Measurements from ENCODE around the gene NHERF2.

Gene NHERF2

DNA sequence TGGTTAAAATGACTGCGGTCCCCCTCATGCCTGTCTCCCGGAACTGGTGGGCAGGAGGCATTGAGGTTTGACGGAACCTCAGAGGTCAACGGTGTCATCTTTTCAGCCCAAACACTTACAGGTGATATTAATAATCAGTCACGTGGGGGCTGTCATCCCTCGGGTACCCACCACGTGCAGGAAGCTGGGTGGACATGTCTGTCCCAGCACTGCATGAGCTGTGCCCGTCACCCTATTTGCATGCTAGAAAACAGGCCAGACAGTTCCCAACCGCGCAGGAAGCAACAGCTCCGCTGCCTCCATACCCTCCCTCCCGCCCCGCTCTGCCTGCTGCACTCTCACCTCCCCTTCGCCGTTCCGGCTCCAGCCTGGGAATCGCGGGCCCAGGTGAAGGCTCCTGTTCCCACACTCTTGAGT, 35.6 kb upstream of the NHERF2 start:
- peak; percentile 84 for DNase-seq

- no peak for DNase-seq
Observed at GRCh38 chr16:1991588-1991947, 35.1 kb upstream of the NHERF2 start.

DNA sequence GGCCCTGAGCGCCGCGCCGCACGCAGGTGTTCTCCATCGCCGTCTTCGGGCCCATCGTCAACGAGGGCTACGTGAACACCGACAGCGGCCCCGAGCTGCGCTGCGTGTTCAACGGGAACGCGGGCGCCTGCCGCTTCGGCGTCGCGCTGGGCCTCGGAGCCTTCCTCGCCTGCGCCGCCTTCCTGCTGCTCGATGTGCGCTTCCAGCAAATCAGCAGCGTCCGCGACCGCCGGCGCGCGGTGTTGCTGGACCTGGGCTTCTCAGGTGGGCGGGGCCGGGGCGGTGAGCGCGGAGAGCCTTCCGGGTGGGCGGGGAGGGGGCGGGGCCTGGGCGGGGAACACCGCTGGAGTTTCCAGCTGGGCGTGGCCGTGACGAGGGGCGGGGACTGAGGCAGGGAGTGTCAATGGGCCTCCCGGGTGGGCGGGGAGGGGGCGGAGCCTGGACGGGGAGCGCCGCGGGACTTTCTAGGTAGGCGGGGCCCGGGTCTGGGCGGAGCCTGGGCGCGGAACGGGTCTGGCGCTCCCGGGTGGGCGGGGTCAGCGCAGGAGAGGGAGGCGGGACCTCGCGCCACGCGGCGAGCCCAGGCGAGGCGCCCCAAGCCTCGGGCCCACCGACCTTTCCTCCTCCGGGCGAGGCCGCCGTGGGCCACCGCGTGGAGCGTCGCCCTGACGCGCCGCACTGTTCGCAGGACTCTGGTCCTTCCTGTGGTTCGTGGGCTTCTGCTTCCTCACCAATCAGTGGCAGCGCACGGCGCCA, 34.6 kb upstream of the NHERF2 start:
- peak; percentile 96 for DNase-seq

DNA sequence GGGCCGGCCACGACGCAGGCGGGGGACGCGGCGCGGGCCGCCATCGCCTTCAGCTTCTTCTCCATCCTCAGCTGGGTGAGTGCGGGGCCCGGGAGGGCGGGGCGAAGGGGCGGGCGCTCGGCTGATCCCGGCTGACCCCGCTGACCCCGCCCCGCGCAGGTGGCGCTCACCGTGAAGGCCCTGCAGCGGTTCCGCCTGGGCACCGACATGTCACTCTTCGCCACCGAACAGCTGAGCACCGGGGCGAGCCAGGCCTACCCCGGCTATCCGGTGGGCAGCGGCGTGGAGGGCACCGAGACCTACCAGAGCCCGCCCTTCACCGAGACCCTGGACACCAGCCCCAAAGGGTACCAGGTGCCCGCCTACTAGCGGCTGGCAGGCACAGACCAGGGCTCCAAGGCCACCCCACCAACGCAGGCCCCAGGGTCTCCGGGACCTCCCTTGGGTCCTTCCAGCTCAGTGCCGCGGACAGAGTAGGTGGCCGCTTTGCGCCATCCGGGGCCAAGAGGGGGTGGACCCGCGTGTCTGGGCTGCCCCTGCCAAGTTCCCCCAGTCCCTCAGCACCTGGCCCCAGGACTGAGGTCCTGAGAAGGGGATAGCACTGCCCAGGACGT, 33.9 kb upstream of the NHERF2 start:
- DNase-seq: no peak

- peak; percentile 81 for DNase-seq
Observed at GRCh38 chr16:1993731-1994131, 33.0 kb upstream of the NHERF2 start.

- no peak for DNase-seq
Observed at GRCh38 chr16:1997494-1998359, 29.0 kb upstream of the NHERF2 start.

DNA sequence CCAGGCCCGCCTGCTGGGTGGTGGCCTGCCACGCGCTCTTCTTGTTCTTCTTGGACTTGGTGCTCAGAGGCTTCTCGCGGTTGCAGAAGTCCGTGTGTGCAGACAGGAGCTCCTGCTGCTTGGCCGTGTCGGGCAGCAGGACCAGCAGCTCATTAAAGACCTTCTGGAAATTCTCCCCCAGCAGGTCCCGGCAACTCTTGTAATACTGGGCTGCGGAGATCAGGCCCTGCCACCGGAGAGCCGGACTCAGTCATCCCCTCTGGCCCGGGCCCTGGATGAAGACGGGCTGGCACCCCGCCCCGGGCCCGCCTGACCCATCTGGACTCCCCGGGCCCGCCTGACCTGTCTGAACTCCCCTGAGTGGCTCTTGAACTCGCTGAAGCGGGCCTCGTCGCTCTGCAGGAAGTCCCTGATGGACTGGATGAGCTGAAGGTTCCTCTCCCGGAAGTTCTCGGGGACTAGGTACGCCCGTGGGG, 28.3 kb upstream of the NHERF2 start:
- DNase-seq: no peak

- DNase-seq: no peak
Observed at GRCh38 chr16:1998852-1999801, 27.6 kb upstream of the NHERF2 start.

DNA sequence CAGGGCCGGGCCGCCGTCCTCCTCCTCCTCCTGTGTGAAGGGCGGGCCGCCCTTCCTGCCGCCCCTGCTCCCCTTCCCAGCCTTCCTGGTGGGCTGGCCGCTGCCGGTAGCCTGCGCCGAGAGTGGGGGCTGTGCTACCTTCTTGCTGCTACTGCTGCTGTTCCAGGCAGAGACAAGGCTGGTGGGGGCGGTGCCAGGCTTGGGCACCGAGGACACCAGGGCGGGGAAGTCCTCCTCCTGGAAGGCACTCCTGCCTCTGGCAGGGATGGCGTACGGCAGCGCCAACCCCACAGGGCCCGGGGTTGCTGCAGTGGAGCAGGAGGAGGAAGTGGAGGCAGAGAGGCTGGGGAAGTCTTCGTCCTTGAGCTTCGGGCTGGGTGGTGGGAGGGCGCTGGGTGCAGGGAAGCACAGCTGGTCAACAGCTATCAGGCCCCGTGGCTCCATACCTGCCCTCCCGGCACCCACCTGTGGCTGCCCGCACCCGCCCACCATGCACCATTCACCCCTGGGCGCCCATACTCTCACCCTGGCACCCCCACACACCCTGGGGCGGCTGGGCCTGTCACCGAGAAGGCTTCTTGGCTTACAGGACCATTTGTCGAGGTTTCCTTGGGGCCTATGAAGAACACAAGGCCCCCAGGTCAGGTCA, 26.7 kb upstream of the NHERF2 start:
- no peak for DNase-seq

GRCh38 chr16:2001035-2001434, 25.7 kb upstream of the NHERF2 start:
- DNase-seq: no peak

DNA sequence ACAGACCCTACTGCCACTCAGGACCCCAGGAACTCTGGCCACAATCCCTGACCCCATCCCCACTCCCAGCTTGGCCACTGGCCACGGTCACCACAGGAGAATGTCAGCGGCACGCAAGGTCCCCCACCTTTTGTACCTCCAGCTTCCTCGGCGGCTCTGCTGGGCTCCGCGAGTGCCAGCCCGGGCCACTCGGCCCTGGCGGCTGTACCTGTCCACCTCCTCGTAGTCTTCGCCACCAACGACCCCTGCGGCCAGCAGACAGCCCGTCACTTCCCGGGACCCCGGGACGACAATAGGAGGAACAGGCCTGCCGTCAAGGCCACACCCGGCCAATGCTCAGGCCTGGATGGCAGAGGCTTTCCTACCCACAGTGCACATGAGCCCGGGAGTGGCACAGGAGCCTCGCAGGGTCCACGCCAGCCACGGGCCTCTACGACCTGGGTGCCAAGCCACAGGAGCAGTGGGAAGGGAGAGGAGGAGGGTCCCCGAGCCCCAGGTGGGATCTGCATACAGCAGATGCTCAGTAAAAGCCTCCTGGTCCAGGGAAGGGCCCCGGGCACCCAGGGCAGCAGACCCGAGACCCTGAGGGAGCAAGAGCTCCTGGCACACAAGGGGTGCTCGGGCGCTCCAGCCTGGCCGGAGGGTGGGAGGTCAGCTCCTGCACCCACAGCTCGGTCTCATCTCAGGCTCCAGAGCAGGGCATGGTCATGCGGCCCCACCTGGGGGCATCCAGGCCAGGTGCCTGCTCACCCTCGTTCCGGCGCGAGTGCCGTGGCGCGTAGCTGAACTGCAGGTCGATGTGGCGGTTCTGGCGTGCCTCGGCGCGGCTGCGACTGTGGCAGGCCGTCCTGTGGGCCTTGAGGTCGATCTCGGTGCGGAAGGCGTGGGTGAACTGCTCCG, 25.0 kb upstream of the NHERF2 start:
- no peak for DNase-seq

GRCh38 chr16:2002406-2003230, 24.1 kb upstream of the NHERF2 start:
- no peak for DNase-seq

DNA sequence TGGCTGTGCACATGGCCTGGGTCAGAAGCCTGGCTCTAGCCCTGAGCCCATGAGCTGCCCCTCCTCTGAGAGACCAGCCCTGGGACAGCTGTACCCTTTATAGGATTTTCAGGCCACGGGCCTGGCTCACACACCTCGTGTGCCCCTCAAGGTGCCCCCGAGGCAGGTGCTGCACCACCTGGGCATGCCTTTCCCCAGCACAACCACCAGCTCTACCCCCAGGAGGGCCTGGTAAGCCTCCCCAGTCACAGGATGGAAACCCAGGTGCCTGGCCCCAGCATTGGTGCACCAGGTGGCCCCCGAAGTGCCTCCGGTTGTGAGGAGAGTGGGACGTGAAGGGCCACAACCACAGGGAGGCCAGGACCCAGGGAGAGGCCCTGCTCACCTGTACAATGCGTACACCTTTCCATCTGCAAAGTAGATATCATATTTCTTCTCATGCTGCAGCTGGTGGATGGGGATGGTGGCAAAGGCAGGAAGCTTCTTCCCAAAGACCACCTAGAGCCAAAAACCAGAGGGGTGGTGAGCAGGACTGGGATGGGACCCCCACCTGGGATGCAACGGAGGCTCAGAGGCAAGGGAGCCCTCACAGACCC, 23.4 kb upstream of the NHERF2 start:
- DNase-seq: no peak

- DNase-seq: peak; percentile 97
Observed at GRCh38 chr16:2003827-2004641, 22.7 kb upstream of the NHERF2 start.

- DNase-seq: peak; percentile 45
Observed at GRCh38 chr16:2004795-2005517, 21.7 kb upstream of the NHERF2 start.

GRCh38 chr16:2005646-2006045, 21.1 kb upstream of the NHERF2 start:
- DNase-seq: no peak

DNA sequence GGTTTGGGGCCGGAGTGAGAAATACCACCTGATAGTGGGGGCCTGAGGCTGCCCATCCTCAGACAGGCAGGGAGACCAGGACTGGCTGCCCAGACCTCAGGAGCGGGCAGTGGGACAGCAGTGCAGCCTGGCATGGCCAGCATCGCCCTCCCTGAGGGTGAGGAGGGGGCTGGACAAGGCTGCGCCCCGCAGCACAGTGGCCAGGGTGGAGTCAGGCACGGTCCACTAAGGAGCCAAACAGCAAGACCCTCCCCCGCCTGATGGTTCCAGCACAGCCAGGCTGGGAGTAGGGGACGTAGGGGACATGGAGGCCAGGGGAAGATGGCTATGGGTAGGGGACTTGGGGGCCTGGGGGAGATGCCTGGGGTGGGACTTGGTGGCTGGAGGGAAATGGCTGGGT, 20.4 kb upstream of the NHERF2 start:
- DNase-seq: no peak

Measured in DMS53 (cell line).